CD4-positive, alpha-beta T cell treated with Interleukin-6 at 100 ng/mL for 8 hours (primary cell): Measurements from ENCODE around the gene EED.

Experiments used
- DNase-seq: peaks from one replicate; pipeline ENCODE4 v3.0.0-alpha.2; 2020; ENCODE audit warnings: mixed read lengths, low spot score

The EED gene, protein sequence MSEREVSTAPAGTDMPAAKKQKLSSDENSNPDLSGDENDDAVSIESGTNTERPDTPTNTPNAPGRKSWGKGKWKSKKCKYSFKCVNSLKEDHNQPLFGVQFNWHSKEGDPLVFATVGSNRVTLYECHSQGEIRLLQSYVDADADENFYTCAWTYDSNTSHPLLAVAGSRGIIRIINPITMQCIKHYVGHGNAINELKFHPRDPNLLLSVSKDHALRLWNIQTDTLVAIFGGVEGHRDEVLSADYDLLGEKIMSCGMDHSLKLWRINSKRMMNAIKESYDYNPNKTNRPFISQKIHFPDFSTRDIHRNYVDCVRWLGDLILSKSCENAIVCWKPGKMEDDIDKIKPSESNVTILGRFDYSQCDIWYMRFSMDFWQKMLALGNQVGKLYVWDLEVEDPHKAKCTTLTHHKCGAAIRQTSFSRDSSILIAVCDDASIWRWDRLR

DNA sequence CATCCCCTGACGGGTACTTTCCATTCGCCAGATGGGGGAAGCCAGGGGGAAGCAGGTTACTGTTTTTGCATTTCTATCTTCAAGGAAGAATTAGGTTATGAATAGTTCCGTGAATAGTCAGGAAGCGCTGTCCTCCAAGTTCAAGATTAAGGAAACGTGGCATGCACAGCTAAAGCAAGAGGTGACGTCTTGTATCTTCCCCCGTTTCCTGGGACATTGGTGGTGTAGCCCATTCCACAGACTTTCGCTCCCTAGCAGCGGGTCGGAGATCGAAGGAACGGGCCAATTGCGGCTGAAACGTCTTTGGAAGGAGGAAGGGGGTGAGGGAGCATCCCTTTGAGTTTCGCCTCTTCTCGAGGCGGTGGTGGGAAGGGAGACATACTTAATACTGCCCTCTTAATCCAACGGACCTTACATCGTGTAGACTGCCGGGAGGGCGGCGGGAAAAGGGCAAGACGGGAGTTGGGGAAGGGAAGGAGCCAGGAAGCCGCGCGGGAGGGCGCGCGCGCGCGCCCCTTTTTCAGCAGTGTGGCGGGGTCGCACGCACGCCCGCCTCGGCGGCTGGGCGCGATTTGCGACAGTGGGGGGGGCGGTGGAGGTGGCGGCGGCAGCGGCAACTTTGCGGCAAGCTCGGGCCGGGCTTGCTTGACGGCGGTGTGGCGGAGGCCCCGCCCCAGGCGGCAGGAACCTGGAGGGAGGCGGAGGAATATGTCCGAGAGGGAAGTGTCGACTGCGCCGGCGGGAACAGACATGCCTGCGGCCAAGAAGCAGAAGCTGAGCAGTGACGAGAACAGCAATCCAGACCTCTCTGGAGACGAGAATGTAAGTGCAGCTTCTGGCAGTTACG, at the start of gene EED:
Gene EED (plus strand): TSS at position 232 of the 847 bp plus-strand sequence. CDS start 477 bp downstream, at position 709.
- DNase-seq, result peak; percentile 91

- DNase-seq, result no peak
Observed at GRCh38 chr11:86194998-86195397, 49.6 kb upstream of the EED start.

DNA sequence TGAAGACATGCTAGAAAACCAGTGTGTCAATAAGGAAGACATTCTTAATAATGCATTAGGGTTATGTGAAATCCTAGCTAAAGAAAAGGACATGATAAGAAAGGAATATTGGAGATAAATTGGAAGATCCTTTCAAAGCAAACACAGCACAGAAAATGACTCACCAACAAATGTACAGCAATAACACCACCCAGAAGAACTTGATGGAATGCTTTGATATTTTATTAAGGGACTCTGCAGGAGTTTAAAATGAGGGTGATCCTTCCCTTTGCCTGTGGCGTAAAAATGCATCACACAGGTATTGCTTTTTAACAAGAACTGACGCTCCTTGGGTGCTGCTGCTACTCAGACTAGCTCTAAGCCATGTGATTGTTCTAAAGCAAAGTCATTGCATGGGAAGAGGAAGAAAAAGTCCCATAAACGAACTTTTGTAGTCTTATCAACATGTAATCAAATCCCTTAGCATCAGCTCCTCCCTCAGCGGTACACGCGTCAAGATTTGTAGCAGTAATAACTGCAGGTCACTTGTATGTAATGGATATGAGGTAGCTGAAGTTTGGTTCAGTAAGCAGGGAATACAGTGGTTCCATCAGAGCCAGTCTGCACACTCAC, 48.4 kb upstream of the EED start:
- no peak for DNase-seq

DNA sequence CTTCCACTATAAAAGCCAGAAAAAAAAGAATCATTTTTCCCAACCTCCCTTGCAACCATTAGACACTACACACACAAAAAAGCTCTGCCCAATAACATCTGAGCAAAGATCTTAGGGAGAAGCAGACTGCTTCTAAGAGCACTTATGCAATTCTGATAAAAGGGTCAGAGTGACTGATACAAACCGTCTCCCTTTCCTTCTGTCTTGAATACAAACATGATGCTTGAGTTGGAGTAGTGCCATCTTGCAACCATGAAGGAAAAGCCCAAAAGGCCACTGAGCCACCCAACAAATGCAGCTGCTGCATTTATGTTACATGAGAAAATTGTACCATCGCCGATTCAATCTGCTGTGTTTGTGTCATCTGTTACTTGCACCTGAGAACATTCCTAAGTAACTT, 47.6 kb upstream of the EED start:
- DNase-seq, result no peak

DNA sequence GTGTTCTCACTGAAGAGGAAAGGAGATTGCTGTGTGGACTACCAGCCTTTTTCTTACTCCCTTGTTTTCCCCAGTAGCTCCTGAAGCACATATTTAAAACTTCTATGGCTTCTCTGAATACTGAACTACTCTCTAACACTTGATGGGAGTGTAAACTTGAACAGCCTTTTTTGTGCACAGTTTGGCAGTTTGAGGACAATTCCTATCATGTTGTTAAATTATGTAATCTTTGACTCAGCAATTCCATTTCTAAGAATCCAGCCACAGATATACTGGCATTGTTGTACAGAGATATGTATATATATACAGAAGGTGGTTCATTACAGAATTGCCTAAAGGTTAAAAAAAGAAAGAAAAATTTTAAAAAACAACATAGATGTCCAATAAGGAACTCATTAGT, 47.1 kb upstream of the EED start:
- DNase-seq, result no peak

DNA sequence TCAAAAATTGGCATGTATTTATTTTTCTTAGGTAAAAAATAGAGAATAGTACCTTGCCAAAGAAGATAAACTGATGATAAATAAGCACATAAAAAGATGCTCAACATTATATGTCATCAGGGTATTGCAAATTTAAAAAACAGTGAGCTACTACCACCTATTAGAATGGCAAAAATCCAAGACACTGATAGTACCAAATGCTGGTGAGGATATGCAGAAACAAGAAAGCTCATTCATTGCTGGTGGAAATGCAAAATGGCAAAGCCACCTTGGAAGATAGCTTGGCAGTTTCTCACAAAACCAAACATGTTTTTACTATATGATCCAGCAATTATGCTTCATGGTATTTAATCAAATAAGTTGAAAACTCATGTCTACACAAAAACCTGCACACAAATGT, 46.4 kb upstream of the EED start:
- no peak for DNase-seq

GRCh38 chr11:86199354-86199753, 45.2 kb upstream of the EED start:
- no peak for DNase-seq

DNA sequence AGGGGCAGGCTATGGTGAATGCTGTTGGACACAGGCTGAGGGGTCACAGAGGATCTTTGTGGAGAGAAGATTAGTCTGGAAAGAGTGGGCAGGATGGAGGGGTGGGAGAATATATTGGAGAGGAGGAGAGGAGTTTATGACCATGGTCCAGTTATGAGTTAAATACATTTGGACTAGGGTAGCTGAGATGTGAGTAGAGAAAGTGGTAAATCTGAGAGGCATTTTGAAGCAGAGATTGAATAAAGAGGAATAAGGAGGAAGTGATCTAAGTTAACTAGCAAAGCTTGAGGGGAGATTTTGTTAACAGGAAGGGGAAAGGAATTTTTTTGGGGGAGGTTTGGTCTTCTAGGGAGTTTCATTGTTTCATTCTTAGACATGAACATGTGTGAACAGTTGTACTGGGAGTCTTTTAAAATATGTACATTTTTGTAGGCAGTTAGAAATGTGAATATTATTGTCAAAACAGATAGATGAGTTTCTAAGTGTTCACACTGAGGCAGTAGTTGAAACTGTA, 43.1 kb upstream of the EED start:
- no peak for DNase-seq

GRCh38 chr11:86202013-86202336, 42.6 kb upstream of the EED start:
- DNase-seq, result peak; percentile 4

DNA sequence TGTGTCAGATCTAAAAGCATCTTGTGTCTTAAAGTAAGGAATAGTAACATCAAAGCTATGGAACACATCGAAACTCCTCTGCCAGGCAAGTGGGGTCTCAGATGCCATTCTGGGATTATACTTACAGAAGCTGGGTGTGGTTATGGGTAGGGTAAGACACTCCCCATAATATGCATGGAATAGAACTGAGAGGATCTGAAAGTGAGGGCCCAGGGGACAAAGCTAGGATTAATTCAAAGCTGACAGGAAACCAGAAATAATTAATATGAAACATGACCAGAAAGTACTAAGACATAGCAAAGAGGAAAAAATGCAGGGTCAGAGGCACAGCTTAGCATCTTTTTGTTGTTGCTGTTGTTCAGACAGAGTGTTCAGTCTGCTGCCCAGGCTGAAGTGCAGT, 40.2 kb upstream of the EED start:
- DNase-seq, result no peak

- no peak for DNase-seq
Observed at GRCh38 chr11:86205421-86206336, 38.9 kb upstream of the EED start.

- no peak for DNase-seq
Observed at GRCh38 chr11:86206337-86206695, 38.2 kb upstream of the EED start.

DNA sequence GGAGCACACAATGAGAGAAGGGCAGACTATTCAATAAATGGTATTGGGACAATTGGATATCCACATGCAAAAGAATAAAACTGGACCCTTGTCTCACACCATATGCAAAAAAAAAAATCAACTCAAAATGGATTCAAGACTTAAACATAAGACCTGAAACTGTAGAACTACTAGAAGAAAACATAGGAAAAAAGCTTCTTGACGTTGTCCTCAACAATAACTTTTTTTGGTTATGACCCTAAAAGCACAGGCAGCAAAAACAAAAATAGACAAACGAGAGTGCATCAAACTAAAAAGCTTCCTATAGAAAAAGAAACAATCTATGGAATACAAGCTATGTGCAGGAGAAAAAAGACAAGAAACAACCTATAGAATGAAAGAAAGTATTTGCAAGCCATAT, 37.1 kb upstream of the EED start:
- no peak for DNase-seq

DNA sequence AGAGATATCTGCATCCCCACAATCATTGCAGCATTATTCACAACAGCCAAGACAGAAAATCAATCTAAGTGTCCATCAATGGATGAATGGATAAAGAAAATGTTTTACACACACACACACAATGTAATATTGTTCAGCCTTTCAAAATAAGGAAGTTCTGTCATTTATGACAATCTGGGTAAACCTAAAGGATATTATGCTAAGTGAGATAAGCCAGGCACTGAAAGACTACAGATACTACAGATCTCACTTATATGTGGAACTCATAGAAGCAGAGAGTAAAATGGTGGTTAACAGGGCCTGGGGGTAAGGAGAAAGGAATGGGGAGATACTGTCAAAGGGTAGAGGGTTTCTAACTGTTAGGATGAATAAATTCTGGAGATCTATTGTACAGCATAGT, 36.0 kb upstream of the EED start:
- DNase-seq, result no peak

DNA sequence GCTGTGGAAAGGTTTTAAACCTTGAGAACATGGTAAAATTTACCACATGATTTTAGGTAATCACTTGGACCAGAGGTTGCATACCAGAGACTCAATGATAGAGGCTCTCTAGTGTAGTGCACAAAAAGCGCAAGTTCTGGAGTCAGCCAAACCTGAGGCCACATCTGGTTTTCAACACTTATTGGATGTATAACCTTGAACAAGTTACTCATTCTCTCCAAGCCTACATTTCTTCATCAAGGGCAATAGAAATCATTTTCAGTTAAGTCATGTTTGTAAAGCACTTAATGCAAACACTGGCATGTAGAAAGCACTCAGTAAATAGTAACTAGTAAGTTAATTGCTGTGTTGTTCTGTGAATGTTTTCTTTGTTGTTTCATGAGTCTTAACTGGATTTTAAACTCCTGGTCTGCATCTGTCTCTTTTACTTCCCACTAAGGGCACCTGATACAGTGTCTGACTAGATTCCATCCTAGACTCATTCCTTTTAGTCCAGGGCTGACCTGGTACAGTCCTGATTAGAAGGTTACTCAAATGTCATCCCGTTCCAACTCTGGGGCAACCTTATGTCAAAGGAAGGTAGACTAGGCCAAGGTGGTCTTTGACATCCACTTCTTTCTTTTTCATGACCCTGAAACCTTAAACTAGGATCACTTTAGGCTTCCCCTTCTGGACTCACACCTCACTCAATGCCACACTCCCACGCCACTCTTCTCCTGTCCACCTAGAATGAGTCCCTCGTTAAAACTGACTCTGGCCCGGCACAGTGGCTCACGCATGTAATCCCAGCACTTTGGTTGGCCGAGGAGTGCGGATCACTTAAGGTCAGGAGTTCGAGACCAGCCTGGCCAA, 34.5 kb upstream of the EED start:
- no peak for DNase-seq

- no peak for DNase-seq
Observed at GRCh38 chr11:86210898-86211297, 33.7 kb upstream of the EED start.

DNA sequence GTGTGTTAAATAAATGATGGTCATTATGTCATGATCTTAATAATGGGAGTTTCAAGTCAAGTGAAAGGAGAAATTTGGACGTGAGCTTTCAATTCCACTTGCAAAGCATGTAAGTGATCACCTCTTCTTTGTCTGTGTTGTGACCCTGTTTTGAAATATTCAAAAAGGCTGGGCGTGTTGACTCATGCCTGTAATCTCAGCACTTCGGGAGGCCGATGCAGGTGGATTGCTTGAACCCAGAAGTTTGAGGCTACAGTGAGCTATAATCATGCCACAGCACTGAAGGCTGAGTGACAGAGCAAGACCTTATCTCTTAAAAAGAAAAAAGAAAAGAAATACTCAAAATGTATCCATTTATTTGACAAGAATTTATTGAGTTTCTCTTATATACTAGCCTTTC, 32.9 kb upstream of the EED start:
- DNase-seq, result no peak

- no peak for DNase-seq
Observed at GRCh38 chr11:86212019-86212611, 32.4 kb upstream of the EED start.

DNA sequence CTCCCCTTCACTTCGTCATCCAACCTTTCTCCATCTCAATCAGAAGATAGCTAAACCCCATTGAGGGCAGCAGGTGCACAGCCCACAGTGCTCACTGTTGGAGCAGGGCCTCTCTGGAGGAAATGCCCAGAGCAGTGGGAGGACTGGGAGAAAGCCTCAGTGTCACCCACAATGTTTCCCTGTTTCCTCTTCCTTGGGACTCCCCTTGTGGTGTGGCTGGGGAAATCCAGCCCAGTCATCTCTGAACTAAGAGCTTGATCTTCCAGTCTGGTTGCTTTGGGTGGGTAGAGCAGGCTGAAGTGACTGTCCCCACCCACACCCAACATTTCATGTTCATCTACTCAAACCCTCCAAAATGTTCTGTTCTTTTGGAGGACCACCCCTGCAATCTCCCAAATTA, 29.8 kb upstream of the EED start:
- peak; percentile 2 for DNase-seq
